8988T (cell line): ENCODE measurements around the gene LMX1B.
"Not testable (repeated sequence)": the region's sequence is repeated elsewhere in the genome, so short reads cannot be mapped to it uniquely, and the experiment has no call there.

Source experiments
- DNase-seq: peaks from one replicate; pipeline ENCODE4 v3.0.0; 2011

The LMX1B gene

DNA sequence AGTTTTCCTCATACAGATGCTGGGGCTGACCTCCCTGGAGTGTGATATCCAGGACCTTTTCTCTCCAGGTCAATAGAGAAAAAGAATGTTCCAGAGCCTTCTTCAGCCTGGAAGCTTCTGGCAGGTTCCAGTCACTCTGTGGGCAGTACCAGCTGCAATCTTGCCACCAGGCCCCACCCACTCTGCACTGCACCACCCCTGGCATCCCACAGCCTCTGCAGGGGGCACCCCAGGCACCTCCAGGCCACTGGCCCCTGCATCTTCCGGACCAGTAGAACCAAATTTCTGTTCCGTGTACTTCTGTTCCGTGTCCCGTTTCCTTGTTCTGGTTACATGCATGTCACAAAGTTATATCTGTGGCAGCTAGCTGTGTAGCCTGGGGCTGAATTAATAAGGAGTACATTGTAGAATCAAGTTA, 107.8 kb downstream of the LMX1B start:
- DNase-seq = no peak

DNA sequence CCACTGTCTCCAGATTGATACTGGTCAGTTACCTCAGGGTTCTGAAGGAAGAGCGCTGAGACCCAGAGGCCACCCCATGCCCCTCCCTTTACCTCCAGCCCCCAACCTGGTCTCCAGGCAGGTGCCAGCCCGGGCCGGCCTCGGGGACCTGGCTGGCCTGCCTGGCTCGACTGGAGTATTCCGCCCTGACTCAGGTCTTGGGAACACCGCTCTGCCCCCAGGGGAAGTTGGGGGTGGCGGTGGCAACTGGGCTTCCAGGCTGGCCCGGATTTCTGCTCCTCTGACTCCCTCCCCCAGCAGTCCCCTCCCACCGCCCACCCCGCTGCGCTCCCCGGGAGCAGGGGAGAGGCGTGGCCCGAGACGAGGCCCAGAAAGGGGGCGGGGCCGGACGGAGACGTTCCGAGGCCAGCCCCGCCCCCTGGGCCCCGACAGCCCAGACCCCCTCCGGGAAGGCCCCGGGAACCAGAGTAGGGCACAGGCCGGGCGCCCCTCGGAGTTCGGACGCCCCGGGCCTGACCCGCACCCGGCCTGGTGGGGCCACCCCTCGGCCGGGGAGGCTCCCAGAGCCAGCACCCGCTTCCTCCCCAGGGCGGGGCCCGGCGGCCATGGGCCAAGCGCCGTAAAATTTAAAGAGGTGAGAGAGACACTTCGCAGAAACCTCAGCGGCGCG, 108.7 kb downstream of the LMX1B start:
- DNase-seq = peak; percentile 65

DNA sequence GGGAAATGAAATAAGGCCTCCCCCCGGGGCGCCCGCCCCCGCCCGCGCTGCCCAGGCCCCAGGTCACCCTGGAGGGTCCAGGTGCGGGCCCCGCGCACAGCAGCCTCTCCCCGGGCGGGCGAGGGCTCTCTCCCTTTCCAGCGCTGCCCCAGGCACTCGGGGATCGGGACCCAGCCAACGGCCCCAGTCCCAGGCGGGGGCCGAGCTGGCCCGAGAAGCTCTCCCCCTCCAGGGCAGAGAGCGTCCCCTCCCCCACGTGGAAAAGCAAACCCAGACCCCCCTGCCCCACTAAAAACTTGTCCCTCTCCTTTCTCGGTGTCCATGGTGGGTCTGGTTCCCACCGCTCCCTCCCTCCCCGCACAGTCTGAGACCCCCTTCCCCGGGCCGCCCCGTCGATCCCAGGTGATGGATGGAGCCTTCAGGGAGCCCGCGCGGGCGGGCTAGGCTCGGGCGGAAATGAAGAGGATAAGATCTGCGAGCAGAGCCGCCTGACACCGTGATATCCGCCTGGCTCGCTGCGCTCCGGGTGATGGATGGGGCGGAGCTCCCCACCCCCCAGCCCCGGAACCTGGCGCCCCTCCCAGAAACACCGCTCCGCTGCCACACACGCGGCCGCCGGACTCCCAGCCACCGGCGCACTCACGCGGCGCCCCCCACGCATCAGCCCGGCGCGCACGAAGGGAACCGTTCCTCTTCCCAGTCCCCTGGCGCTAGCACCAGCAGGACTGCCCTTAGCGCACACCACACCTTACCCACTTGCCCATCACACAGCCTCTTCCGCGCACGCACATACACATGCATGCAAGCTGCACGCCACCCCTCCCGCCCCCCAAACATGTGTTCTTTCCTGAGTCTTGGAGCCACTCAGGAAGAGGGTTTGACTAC, 109.4 kb downstream of the LMX1B start:
- DNase-seq = no peak

DNA sequence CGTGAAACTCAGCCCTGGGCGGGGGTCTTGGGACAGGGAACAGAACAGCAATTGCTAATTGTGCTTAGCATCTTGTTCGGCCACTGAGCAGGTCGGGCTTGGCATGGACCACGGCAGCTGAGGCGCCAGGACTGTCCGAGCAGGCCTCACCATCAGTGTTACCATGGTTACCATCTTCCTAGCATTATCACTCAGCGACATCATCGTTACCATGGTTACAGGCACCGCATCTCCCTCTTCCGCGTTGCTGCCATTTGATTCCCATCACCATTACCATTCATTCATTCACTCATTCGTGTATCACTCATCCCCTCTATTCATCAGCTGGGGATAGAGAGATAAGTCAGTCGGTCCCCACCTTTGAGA, 110.1 kb downstream of the LMX1B start:
- DNase-seq = no peak

DNA sequence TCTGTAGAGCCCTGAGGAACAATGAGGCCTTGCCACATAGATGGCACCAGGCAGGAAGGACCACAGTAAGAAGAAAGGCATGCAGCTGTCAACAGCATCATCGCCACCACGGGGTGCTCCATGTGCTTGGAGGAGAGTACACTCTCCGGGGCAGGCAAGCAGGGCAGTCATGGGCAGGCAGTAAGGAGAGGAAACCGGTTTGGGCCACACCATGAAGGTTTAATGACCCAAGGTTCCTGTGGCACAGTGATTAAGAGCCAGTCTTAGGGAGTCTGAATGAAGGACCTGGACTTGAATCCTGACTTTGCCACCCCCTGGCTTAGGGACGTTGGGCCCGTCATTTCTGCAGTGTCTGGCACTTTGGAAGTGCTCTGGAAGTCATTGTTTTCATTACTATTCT, 110.5 kb downstream of the LMX1B start:
- no peak for DNase-seq

DNA sequence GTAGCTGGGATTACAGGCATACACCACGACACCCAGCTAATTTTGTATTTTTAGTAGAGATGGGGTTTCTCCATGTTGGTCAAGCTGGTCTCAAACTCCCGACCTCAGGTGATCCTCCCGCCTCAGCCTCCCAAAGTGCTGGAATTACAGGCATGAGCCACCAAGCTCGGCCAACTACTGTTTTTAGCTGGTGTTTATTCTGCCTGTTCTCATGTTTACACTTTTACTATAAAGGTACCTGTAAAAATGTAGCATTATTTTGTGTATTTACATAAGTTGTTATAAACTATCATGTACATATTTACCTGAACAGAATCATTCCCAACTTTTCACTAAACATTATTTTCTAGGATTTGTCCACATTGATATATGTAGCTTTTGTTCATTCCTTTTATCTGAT, 111.8 kb downstream of the LMX1B start:
- DNase-seq = not testable (repeated sequence)

DNA sequence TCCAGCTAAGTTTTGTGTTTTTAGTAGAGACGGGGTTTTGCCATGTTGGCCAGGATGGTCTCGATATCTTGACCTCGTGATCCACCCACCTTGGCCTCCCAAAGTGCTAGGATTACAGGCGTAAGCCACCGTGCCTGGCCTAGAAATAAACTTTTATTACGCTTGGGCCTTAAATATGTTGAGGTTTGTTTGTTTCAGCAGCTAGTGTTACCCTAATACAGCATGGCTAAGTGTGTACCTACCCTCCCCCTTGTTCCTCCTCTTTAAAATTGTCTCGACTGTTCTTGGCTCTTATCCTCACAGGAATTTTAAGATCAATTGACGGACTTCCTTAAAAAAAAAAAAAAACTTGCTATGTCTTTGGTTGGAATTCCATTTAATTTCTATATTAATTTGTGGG, 114.5 kb downstream of the LMX1B start:
- DNase-seq = not testable (repeated sequence)

DNA sequence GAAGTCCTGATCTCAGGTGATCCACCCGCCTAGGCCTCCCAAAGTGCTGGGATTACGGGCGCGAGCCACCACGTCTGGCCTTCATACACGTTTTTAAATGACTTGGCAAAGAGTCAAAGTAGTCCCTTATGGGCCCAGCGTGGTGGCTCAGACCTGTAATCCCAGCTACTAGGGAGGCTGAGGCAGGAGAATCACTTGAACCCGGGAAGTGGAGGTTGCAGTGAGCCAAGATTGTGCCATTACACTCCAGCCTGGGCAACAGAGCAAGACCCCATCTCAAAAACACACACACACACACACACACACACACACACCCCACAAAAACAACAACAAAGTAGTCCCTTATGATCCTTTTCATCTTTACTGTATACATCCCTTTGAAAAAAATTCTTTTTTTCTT, 116.9 kb downstream of the LMX1B start:
- not testable (repeated sequence) for DNase-seq

DNA sequence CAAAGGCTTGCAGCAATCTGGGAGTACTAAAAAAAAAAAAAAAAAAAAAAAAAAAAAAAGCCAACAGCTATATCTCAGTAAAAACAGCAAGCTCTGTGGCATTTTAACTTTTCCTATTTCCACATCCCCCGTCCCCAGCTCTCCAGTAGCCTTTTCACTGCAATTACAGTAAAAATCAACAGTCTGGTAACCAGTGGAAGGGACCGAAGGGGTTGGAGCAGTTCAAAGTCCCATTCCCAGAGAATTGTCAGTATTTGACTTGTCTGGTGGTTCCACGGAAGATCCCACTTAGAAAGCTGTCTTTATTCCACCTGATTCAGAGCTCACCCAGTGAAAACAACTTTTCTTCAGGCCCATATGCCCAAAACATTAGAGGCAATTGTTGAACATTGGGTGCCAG, 119.3 kb downstream of the LMX1B start:
- DNase-seq = no peak

DNA sequence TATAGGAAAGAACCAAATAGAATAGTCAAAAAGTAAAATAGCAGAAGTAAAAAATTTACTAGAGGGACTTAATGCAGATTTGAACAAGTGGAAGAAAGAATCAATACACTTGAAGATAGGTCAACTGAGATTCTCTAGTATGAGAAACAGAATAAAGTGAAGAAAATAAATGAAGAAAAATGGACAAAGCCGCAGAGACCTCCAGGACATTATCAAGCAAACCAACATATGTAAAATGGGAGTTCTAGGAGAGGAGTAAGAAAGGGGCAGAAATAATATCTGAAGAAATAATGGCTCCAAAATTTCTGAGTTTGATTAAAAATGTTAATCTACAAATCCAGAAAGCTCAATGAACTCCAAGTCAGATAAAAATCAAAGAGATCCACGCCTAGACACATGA, 121.1 kb downstream of the LMX1B start:
- DNase-seq = no peak

DNA sequence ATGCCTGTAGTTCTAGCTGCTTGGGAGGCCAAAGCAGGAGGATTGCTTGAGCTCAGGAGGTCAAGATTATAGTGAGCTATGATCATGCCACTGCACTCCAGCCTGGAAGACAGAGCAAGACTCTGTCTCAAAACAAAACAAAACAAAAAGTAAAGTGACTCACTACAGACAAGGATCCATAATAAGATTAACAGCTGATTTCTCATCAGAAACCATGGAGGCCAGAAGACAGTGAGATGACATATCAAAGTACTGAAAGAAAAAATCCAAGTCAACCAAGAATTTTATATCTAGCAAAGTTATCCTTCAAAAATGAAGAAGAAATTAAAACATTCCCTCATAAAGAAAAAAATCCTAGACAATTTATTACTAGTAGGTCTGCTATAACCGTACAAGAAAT, 121.8 kb downstream of the LMX1B start:
- DNase-seq = no peak

DNA sequence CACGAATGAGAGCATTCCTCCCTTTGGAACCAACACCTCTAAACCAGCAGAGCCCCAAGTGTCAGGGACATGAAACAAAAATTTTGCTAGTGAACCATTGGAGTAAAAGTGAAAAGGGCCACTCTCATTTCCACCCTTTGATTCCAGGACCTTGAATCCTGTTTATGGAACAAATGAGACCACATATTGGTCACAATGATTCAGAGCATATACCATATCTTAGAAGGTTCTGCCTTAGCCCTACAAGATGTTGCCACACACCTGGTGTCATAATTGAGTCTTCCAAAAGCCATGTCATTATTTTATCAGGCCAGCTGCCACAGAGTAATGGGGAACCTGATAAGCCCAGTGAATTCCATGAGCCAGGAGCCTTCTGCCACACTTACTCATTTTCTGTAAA, 124.8 kb downstream of the LMX1B start:
- DNase-seq = no peak

DNA sequence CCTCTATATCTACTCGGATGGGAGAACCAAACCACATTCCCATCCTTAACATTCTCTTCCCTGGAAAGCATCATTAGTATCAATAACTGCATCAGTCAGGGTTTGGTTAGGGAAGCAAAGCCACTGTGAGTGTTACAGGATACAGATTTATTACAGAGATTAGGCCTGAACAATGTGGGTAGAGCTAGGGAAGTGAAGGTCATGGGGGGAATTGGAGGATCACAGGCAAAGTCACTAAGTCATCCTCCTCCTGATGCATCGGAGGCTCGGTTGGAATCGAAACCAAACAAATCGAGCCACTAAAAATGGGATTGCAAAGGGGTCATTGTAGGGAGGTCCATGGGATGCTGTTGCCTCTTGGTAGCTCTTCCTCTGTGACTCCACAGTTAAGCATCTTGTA, 129.3 kb downstream of the LMX1B start:
- DNase-seq = no peak

DNA sequence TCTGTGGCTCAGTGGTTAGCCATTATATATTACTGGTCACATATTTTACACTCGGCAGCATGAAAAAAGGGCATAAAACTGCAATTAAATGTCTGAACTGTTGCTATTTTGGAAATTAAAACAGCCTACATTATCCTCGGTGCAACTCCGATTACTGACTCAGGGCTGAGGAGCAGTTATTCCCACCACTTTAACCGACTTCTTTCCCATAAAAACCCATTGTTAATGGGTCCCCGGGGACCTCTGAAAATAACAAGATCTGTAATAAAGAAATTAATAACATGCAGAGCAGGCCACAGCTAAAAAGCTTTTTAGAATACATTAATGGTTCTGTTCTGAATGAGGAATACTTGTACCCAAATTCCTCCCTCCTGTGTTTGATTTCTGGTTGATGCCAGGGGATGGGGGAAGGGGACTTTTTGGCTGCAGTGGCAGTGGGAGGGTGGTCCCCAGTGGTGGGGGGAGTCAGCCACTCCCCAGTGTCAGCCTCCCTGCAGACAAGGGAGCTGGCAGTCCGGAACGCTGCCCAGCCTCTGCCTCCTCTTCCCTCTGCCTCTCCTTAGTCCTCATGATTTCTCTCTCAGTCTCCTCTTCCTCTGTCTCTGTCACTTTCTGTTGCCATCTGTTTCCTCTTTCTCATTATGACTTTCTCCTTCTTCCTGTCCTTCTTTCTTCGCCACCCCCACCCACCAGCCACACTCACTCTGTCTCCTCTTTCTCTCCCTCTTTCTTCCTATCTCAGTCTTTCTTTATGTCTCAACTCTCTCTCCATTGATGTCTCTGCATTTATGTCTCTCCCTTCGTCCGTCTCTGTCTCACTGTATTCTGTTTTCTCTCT, 132.1 kb downstream of the LMX1B start:
- DNase-seq = no peak
